WERI-Rb-1 (cell line): Measurements from ENCODE around the gene RPS14.

Experiments used
- DNase-seq: peaks from one replicate; pipeline ENCODE4 v3.0.0-alpha.2; 2020
- H3K27ac ChIP-seq: fragments of 250-450 bp; sonication (Bioruptor Pico); 2 replicates; pipeline ENCODE4 v1.5.1; 2020; ENCODE audit warnings: mild to moderate bottlenecking, moderate library complexity
- H3K27me3 ChIP-seq: fragments of 250-450 bp; sonication (Bioruptor Pico); 2 replicates; pipeline ENCODE4 v1.5.1; 2021; ENCODE audit warnings: mild to moderate bottlenecking, low read depth, moderate library complexity; ENCODE audit not compliant: insufficient read depth, severe bottlenecking
- H3K36me3 ChIP-seq: fragments of 250-450 bp; sonication (Bioruptor Pico); 2 replicates; pipeline ENCODE4 v1.5.1; 2020; ENCODE audit warnings: mild to moderate bottlenecking, moderate library complexity
- H3K4me3 ChIP-seq: 2 replicates; pipeline ENCODE4 v1.5.1; 2011; ENCODE audit warnings: low read depth, mild to moderate bottlenecking, control low read depth, low read length
- H3K9me3 ChIP-seq: fragments of 250-450 bp; sonication (Bioruptor Pico); 2 replicates; pipeline ENCODE4 v1.5.1; 2021; ENCODE audit warnings: mild to moderate bottlenecking, moderate library complexity; ENCODE audit not compliant: severe bottlenecking
- TF ChIP-seq, protein P1 (sequence below): IDR thresholded peaks from 2 replicates; pipeline ENCODE4 v1.5.1; 2011; ENCODE audit warnings: low read depth, mild to moderate bottlenecking, control low read depth, inconsistent platforms, low read length

The RPS14 gene

GRCh38 chr5:150473673-150474358 is 24.3 kb upstream of the RPS14 start:
- Histone ChIP-seq H3K36me3 (no peaks in the 10 kb centered on the region), H3K27ac (no peak overlapping the region), H3K27me3 (no peaks in the 10 kb centered on the region), H3K4me3 (no peak overlapping the region), H3K9me3 (no peaks in the 10 kb centered on the region)
- no peak for DNase-seq
- TF ChIP-seq, protein P1, sequence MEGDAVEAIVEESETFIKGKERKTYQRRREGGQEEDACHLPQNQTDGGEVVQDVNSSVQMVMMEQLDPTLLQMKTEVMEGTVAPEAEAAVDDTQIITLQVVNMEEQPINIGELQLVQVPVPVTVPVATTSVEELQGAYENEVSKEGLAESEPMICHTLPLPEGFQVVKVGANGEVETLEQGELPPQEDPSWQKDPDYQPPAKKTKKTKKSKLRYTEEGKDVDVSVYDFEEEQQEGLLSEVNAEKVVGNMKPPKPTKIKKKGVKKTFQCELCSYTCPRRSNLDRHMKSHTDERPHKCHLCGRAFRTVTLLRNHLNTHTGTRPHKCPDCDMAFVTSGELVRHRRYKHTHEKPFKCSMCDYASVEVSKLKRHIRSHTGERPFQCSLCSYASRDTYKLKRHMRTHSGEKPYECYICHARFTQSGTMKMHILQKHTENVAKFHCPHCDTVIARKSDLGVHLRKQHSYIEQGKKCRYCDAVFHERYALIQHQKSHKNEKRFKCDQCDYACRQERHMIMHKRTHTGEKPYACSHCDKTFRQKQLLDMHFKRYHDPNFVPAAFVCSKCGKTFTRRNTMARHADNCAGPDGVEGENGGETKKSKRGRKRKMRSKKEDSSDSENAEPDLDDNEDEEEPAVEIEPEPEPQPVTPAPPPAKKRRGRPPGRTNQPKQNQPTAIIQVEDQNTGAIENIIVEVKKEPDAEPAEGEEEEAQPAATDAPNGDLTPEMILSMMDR = no peak

DNA sequence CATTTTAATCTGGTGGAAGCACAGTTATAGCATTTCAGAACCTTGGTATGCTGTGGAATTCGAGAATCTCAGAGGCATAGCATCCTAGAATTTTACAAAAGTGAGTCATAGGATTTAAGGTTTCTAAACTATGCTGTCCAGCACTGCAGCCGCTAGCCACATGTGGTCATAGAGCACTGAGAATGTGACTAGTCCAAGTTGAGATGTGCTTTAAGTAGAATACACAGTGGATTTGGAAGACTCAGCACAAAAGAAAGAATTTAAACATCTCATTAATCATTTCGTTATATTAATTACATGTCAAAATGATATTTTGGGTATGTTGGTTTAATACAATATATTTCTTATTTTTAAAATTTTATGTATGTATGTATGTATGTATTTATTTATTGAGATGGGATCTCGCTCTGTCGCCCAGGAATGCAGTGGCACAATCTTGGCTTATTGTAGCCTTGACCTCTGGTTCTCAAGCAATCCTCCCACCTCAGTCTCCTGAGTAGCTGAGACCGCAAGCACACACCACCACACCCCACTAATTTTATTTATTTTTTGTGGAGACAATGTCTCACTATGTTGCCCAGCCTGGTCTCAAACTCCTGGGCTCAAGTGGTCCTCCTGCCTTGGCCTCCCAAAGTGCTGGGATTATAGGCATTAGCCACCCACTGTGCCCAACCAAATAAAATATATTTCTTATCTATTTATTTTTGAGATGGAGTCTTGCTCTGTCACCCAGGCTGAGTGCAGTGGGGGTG is 20.4 kb upstream of the RPS14 start:
- TF ChIP-seq, protein P1 = no peak

DNA sequence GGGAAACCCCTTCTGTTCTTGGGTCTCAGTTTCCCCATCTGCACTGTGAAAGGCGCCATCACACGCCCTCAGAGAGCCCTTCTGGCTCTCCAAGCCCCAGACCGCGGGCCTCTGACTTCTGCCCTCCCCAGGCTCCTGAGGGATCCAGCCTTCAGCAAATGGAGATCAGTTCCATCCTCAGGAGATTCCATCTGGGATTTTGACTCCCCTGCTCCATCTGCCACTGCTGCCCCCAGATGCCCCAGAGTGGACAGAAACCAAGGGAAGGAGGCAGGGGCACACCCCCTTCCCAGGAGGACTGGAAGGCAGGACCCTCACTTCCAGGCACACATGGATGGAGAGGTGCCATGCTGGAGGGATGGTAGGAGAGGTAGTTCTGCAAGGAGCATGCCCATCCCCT is 18.7 kb upstream of the RPS14 start:
- Histone ChIP-seq H3K36me3 (no peaks in the 10 kb centered on the region), H3K27me3 (no peaks in the 10 kb centered on the region), H3K27ac (no peak overlapping the region), H3K9me3 (no peaks in the 10 kb centered on the region), H3K4me3 (no peak overlapping the region)
- peak; percentile 62 for DNase-seq
- TF ChIP-seq, protein P1 = no peak

More for the DNA sequence above, 20.4 kb upstream of the RPS14 start:
- H3K27me3 ChIP-seq = no peaks in the 10 kb centered on the region
- H3K9me3 ChIP-seq = no peaks in the 10 kb centered on the region
- no peak overlapping the region for H3K4me3 ChIP-seq
- H3K27ac ChIP-seq = no peak overlapping the region
- no peak for DNase-seq
- no peaks in the 10 kb centered on the region for H3K36me3 ChIP-seq

- no peak for DNase-seq
- Histone ChIP-seq H3K36me3 (no peaks in the 10 kb centered on the region), H3K27ac (no peak overlapping the region), H3K9me3 (no peaks in the 10 kb centered on the region), H3K27me3 (no peaks in the 10 kb centered on the region), H3K4me3 (no peak overlapping the region)
- TF ChIP-seq, protein P1 = no peak
These were observed 16.4 kb upstream of the RPS14 start for GRCh38 chr5:150465927-150466326.

DNA sequence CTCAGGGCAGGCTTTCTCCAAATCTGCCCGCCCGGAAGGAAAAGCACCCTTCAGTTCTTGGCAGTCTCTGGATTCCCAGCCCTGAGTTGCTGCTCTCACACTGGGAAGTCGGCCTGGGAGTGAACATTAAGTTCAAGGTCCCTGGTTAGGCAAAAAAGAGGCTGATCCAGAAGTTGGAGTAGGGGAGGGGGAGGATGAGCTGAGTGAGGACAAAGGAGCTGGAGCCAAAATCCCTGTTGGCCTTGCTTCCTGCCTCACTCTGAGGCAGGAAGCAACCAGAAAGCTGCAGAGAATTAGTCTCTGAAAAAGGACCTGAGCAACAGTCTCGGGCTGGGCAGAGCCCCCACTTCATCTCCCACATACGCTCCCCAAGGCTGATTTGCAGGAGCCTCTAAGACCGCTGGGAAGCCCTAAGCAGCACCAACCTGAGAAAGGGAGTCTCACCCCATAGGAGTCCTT is 15.0 kb upstream of the RPS14 start:
- Histone ChIP-seq H3K36me3 (no peaks in the 10 kb centered on the region), H3K27ac (no peak overlapping the region; the same call in 1 of the 2 replicates), H3K9me3 (no peaks in the 10 kb centered on the region), H3K4me3 (no peak overlapping the region), H3K27me3 (no peaks in the 10 kb centered on the region)
- DNase-seq = no peak
- TF ChIP-seq, protein P1 = no peak
